ENCODE measurements around the gene CTIF.

CTIF gene

DNA sequence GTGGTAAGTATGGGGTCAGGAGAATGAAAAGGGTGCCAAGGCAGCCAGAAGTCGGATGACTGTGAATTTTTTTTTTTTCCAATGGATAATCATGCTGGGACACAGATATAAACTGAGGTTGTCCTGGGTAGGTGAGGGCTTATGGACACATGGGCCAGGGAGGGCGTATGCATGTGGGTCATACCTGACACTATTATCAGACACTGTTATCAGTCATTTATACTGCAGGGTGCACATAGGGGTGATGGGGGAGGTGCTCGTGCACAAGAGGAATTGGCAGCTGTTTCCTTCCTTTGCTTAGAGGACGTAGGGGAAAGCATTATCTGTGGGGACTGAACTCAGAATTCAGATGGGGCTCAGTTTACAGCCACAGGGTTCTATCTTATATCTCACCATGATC, 10.1 kb downstream of the CTIF start:
- H3K4me3 ChIP-seq, result peak overlapping the region; percentile 19; the same call in 1 of the 2 replicates
- no peak overlapping the region for H3K9ac ChIP-seq
- H4K20me1 ChIP-seq, result peaks cover 93% of the 10 kb centered on the region
- H3K9me3 ChIP-seq, result no peaks in the 10 kb centered on the region
- H3K4me2 ChIP-seq, result peak overlapping the region; percentile 78
- peaks cover 63% of the 10 kb centered on the region for H3K4me1 ChIP-seq
- TF ChIP-seq Cebpa-rat (IDR thresholded peaks at IDR 0.05), result no peak
- peaks cover 4% of the 10 kb centered on the region for H3K36me3 ChIP-seq
- 0 out of 2 replicates have a peak, but pooled peaks cover 6% of the 10 kb centered on the region for H3K27me3 ChIP-seq
- peak overlapping the region; percentile 48; the same call in 1 of the 2 replicates for H3K27ac ChIP-seq

DNA sequence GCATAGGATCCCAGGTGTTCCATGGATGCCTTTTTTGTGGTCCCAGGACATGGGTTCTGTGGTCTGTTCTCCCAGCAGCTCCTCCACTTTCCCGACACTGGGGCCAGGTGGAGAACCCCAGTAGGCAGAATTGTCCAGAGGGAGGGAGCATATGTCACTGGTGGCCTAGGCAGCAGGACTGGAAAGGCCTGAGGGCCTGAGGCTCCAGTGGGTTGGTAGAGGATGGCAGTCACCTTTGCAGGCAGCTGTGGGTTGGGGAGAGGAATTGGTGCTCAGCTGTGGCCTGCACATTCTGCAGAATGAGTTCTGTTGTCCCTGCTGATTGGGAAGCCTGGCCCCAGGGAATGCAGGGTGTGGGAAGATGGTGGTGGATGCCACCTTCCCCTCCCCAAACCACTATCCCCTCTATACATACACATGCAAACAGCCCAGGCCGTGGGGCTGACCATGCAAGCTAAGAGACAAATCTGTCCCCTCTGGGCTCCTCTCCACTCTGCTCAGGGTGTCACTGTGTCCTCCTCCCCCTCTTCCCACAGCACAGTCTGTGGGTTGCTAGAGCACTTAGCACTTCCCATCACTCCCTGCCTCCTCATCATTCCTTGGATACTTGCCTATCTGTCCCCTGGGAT, 11.4 kb downstream of the CTIF start:
- Histone ChIP-seq H4K20me1 (peaks cover 88% of the 10 kb centered on the region), H3K36me3 (peaks cover 11% of the 10 kb centered on the region), H3K4me3 (no peak overlapping the region), H3K27me3 (no peaks in the 10 kb centered on the region), H3K27ac (no peak overlapping the region), H3K4me1 (peaks cover 70% of the 10 kb centered on the region), H3K4me2 (peak overlapping the region; percentile 78), H3K9me3 (no peaks in the 10 kb centered on the region), H3K9ac (no peak overlapping the region)
- no peak for TF ChIP-seq Cebpa-rat (IDR thresholded peaks at IDR 0.05)

DNA sequence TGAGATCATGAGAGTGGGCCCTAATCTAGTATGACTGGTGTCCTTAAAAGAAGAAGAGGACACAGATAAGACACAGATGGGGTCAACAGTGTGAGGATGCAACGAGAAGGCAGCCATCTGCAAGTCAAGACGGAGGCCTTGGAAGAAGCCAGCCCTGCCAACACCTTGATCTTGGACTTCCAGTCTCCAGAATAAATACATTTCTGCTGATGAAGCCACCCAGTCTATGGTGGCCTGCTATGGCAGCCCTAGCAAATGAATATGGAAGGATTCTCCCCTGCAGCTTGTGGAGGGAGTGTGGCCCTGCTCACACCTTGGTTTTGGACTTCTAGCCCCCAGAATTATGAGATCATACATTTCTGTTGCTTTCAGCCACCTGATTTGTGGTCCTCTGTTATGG, 12.3 kb downstream of the CTIF start:
- TF ChIP-seq Cebpa-rat (IDR thresholded peaks at IDR 0.05), result no peak
- Histone ChIP-seq H3K36me3 (peaks cover 19% of the 10 kb centered on the region), H4K20me1 (peaks cover 88% of the 10 kb centered on the region), H3K9me3 (no peaks in the 10 kb centered on the region), H3K4me3 (no peak overlapping the region), H3K4me2 (no peak overlapping the region), H3K4me1 (peaks cover 70% of the 10 kb centered on the region), H3K27me3 (no peaks in the 10 kb centered on the region), H3K27ac (no peak overlapping the region), H3K9ac (no peak overlapping the region)

DNA sequence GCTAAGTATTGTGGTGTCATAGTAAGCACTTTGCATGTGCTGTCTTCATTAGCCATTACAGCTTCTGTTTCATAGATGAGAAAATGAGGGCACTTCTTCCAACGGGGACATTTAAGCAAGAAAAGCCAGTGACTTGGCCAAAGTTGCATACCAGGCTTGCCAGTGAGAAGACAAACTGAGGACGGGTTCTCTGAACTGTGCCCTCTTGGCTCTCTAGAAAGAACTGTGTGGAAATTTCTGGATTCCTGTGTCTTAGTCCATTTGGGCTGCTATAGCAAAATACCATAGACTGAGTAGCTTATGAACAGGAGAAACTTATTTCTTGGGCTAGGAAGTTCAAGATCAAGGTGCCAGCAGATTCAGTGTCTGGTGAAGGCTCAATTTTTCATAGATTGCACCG, 13.3 kb downstream of the CTIF start:
- no peak overlapping the region for H3K4me2 ChIP-seq
- H3K4me1 ChIP-seq, result peaks cover 62% of the 10 kb centered on the region
- H3K27me3 ChIP-seq, result no peaks in the 10 kb centered on the region
- H4K20me1 ChIP-seq, result peaks cover 88% of the 10 kb centered on the region
- no peaks in the 10 kb centered on the region for H3K9me3 ChIP-seq
- H3K4me3 ChIP-seq, result no peak overlapping the region
- no peak for TF ChIP-seq Cebpa-rat (IDR thresholded peaks at IDR 0.05)
- H3K36me3 ChIP-seq, result peaks cover 27% of the 10 kb centered on the region
- H3K9ac ChIP-seq, result no peak overlapping the region
- no peak overlapping the region for H3K27ac ChIP-seq

DNA sequence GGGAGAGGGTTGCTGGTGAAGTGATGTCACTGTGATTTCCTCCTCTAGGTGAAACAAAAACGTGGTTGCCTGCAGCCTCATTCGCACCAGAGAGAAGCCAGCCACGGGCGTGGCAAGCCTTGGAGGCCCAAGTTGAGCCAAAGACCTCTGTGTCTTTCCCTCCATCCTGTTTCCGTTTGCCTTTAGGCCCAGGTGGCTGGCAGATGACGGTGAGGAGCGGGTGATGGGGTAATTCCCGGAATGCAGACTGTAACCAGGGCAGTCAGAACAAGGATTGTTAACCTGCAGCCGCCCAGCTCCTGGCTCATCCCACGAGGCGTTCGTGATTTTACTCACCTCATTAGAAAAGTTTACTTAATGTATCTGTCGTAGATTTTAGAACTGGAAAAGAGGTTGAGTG, 14.4 kb downstream of the CTIF start:
- Histone ChIP-seq H3K27ac (no peak overlapping the region), H4K20me1 (peaks cover 88% of the 10 kb centered on the region)
- TF ChIP-seq Cebpa-rat (IDR thresholded peaks at IDR 0.05), result no peak

DNA sequence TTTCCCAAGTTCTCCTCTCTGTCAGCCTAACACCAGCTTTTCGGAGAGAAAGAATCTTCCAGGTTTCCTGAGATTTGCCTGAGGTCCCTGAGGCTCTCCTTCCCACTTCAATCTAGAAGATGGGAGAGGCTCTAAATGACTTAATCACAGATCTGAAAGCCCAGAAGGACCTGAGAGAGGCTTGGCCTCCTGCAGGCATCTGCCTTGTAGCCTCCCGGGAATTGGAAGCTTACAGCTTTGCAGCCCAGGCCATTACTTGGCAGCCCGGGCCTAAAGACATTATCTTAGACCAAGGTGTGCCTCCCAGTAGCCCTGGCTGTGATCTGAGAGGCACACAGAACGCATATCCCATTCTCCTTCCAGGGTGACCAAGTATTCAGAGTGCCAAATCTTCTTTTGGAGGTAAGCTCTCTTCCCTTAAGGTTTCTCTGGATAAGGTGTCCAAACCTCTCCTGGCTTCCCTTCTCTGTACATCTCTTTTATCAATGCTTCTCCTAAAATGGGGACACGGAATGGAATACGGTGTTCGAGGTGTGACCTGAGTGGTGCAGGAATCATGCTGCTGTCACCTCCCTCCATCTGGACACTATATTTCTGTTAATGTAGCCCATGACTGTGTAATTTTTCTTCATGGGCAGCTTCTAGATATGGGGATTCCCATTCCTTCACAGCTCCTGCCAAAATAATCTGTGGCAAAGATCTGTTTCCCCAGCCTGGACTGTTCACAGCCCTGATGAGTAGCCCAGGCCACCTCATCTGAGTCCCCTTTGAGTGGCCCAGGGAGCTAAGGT, 16.0 kb downstream of the CTIF start:
- H3K4me2 ChIP-seq, result peak overlapping the region; percentile 50; the same call in 1 of the 2 replicates
- no peak overlapping the region for H3K27ac ChIP-seq
- no peak overlapping the region for H3K9ac ChIP-seq
- peaks cover 7% of the 10 kb centered on the region; the same call in 1 of the 2 replicates for H3K9me3 ChIP-seq
- no peaks in the 10 kb centered on the region for H3K27me3 ChIP-seq
- H3K4me3 ChIP-seq, result no peak overlapping the region
- H3K36me3 ChIP-seq, result peaks cover 30% of the 10 kb centered on the region
- H3K4me1 ChIP-seq, result peaks cover 35% of the 10 kb centered on the region
- H4K20me1 ChIP-seq, result peaks cover 73% of the 10 kb centered on the region
- TF ChIP-seq Cebpa-rat (IDR thresholded peaks at IDR 0.05), result no peak

More for the DNA sequence above, 14.4 kb downstream of the CTIF start:
- H3K9ac ChIP-seq, result no peak overlapping the region
- no peak overlapping the region for H3K4me3 ChIP-seq
- H3K9me3 ChIP-seq, result no peaks in the 10 kb centered on the region
- H3K4me1 ChIP-seq, result peaks cover 51% of the 10 kb centered on the region
- H3K36me3 ChIP-seq, result peaks cover 30% of the 10 kb centered on the region
- no peaks in the 10 kb centered on the region for H3K27me3 ChIP-seq
- H3K4me2 ChIP-seq, result no peak overlapping the region

DNA sequence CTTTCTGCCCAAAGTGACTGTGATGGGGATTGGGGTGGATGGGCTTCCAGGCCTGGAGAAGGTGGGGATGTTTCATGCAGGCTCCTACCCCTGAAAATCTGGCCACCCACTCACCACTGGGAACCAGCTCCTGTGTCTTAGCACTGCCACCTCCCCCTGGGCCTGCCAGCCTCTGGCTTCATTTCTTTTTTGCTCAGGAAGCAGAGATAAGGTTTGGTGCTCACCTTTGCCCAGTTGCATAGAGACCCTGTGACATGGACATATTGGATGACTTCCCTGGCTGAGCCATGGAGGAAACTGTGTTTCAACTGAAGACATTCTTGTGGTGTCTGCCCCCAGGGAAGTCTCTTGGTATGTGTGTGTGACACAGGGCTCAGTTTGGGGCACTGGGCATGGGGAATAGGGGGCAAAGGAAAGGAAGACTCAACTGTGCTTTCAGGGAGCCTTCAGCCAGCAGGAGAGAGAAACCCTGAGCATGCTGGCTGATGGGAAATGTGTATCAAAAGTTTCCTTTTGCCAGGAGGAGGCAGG, 16.7 kb downstream of the CTIF start:
- peaks cover 66% of the 10 kb centered on the region for H4K20me1 ChIP-seq
- peaks cover 28% of the 10 kb centered on the region for H3K4me1 ChIP-seq
- no peaks in the 10 kb centered on the region for H3K27me3 ChIP-seq
- TF ChIP-seq Cebpa-rat (IDR thresholded peaks at IDR 0.05), result no peak
- no peak overlapping the region for H3K27ac ChIP-seq
- peaks cover 7% of the 10 kb centered on the region; the same call in 1 of the 2 replicates for H3K9me3 ChIP-seq
- peaks cover 30% of the 10 kb centered on the region for H3K36me3 ChIP-seq
- H3K4me2 ChIP-seq, result peak overlapping the region; percentile 50
- H3K4me3 ChIP-seq, result no peak overlapping the region
- H3K9ac ChIP-seq, result no peak overlapping the region

DNA sequence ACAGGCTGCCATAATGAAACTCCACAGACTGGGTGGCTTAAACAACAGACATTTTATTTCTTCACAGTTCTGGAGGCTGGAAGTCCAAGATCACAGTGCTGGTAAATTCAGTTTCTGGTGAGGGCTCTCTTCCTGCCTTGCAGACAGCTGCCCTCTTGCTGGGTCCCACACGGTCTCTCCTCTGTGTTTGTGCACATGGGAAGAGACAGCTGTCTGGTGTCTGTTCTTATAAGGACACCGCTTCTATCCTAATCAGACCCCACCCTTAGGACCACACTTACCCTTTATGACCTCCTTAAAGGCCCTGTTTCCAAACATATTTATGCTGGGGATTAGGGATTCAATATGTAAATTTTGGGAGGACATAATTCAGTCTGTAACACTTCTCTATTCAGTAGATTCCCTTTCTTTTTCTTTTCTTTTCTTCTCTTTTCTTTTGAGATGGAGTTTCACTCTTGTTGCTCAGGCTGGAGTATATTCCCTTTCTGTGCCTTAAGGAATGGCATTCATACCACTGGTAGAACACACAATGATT, 18.9 kb downstream of the CTIF start:
- H4K20me1 ChIP-seq, result peaks cover 62% of the 10 kb centered on the region
- no peak overlapping the region for H3K27ac ChIP-seq
- no peak overlapping the region for H3K4me2 ChIP-seq
- peaks cover 32% of the 10 kb centered on the region for H3K4me1 ChIP-seq
- peaks cover 7% of the 10 kb centered on the region; the same call in 1 of the 2 replicates for H3K9me3 ChIP-seq
- peaks cover 30% of the 10 kb centered on the region for H3K36me3 ChIP-seq
- H3K27me3 ChIP-seq, result no peaks in the 10 kb centered on the region
- H3K4me3 ChIP-seq, result no peak overlapping the region
- H3K9ac ChIP-seq, result no peak overlapping the region
- TF ChIP-seq Cebpa-rat (IDR thresholded peaks at IDR 0.05), result no peak

DNA sequence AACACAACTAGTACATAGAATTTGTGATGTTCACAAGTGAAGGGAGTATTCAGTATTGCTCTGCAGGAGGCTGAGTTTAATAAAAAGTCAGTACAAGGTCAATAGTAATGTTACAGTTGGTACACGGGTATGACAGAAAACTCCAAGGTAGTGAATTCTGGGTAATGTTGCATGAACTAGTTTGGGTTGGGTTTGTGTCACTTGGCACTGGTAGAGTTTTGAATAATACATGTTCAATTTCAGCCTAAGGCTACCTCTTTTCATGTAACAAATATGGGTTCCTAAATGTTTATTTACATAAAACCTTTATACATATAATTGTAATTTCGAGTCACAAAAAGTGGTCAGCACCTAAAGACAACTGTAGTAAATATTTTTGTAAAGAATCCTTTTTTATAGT, 19.4 kb downstream of the CTIF start:
- no peak for TF ChIP-seq Cebpa-rat (IDR thresholded peaks at IDR 0.05)
- Histone ChIP-seq H3K9me3 (peaks cover 7% of the 10 kb centered on the region; the same call in 1 of the 2 replicates), H3K4me1 (peaks cover 34% of the 10 kb centered on the region), H3K9ac (no peak overlapping the region), H3K27me3 (no peaks in the 10 kb centered on the region), H3K4me2 (no peak overlapping the region), H3K27ac (no peak overlapping the region), H4K20me1 (peaks cover 62% of the 10 kb centered on the region), H3K36me3 (peaks cover 28% of the 10 kb centered on the region), H3K4me3 (no peak overlapping the region)
